Mononuclear cell (primary cell): Measurements from ENCODE around the gene NCMAP. TPM values are rescaled to one million over a fixed set of nuclear protein-coding genes. Genes with fewer than 3 reads are reported as not detected.

Experiments
- H3K27me3 ChIP-seq: 2 replicates; pipeline ENCODE4 v1.6.0; 2011; ENCODE audit warnings: low read length, control low read depth; ENCODE audit not compliant: insufficient read depth
- H3K4me1 ChIP-seq: 2 replicates; pipeline ENCODE4 v1.5.1; 2011; ENCODE audit warnings: mild to moderate bottlenecking, low read length, control low read depth; ENCODE audit not compliant: insufficient read depth
- H3K4me3 ChIP-seq: 2 replicates; pipeline ENCODE4 v1.5.1; 2011; ENCODE audit warnings: mild to moderate bottlenecking, low read length, moderate library complexity
- H3K9me3 ChIP-seq: 2 replicates; pipeline ENCODE4 v1.5.1; 2011; ENCODE audit warnings: low read depth, mild to moderate bottlenecking, control low read depth, low read length
- total RNA-seq: library from RNA; depleted of rRNA; stranded (reverse); fragments of >200 nt; gene quantifications from one replicate; pipeline ENCODE4 v1.2.3, GENCODE V29; 2012

The NCMAP gene
- total RNA-seq, 1 donor: 0.10 TPM

- H3K9me3 ChIP-seq: no peaks in the 10 kb centered on the region
- H3K27me3 ChIP-seq: peaks cover 17% of the 10 kb centered on the region
- H3K4me3 ChIP-seq: no peak overlapping the region
- H3K4me1 ChIP-seq: peaks cover 6% of the 10 kb centered on the region
These were observed 1.2 kb upstream of the NCMAP start for GRCh38 chr1:24554714-24555113.

GRCh38 chr1:24556414-24556795 lies 518 bp downstream of the NCMAP start:
- Histone ChIP-seq H3K4me1 (peaks cover 6% of the 10 kb centered on the region), H3K4me3 (no peak overlapping the region), H3K27me3 (peaks cover 17% of the 10 kb centered on the region), H3K9me3 (no peaks in the 10 kb centered on the region)

- Histone ChIP-seq H3K4me3 (no peak overlapping the region), H3K27me3 (peaks cover 17% of the 10 kb centered on the region), H3K9me3 (no peaks in the 10 kb centered on the region), H3K4me1 (peaks cover 6% of the 10 kb centered on the region)
These were observed 1.3 kb downstream of the NCMAP start for GRCh38 chr1:24557220-24557619.

- H3K4me3 ChIP-seq: no peak overlapping the region
- H3K9me3 ChIP-seq: no peaks in the 10 kb centered on the region
- peaks cover 6% of the 10 kb centered on the region for H3K4me1 ChIP-seq
- peaks cover 17% of the 10 kb centered on the region for H3K27me3 ChIP-seq
These were observed 1.8 kb downstream of the NCMAP start for GRCh38 chr1:24557711-24558131.

GRCh38 chr1:24558455-24558854 lies 2.6 kb downstream of the NCMAP start:
- peaks cover 17% of the 10 kb centered on the region for H3K27me3 ChIP-seq
- peaks cover 6% of the 10 kb centered on the region for H3K4me1 ChIP-seq
- no peaks in the 10 kb centered on the region for H3K9me3 ChIP-seq
- H3K4me3 ChIP-seq: no peak overlapping the region

GRCh38 chr1:24558902-24559791 lies 3.3 kb downstream of the NCMAP start:
- no peak overlapping the region for H3K4me3 ChIP-seq
- H3K9me3 ChIP-seq: no peaks in the 10 kb centered on the region
- H3K4me1 ChIP-seq: peaks cover 6% of the 10 kb centered on the region
- peaks cover 17% of the 10 kb centered on the region for H3K27me3 ChIP-seq

- H3K9me3 ChIP-seq: no peaks in the 10 kb centered on the region
- peaks cover 6% of the 10 kb centered on the region for H3K4me1 ChIP-seq
These were observed 4.5 kb downstream of the NCMAP start for GRCh38 chr1:24560361-24560760.

GRCh38 chr1:24562625-24563024 lies 6.7 kb downstream of the NCMAP start:
- H3K4me3 ChIP-seq: no peak overlapping the region
- no peaks in the 10 kb centered on the region for H3K9me3 ChIP-seq
- H3K27me3 ChIP-seq: no peaks in the 10 kb centered on the region
- H3K4me1 ChIP-seq: no peaks in the 10 kb centered on the region

More at GRCh38 chr1:24560361-24560760, 4.5 kb downstream of the NCMAP start:
- Histone ChIP-seq H3K27me3 (peaks cover 9% of the 10 kb centered on the region), H3K4me3 (no peak overlapping the region)

GRCh38 chr1:24564695-24565094 lies 8.8 kb downstream of the NCMAP start:
- no peaks in the 10 kb centered on the region for H3K27me3 ChIP-seq
- H3K4me1 ChIP-seq: no peaks in the 10 kb centered on the region
- H3K9me3 ChIP-seq: no peaks in the 10 kb centered on the region
- no peak overlapping the region for H3K4me3 ChIP-seq

- Histone ChIP-seq H3K9me3 (no peaks in the 10 kb centered on the region), H3K4me3 (no peak overlapping the region), H3K27me3 (no peaks in the 10 kb centered on the region), H3K4me1 (no peaks in the 10 kb centered on the region)
These were observed 10.5 kb downstream of the NCMAP start for GRCh38 chr1:24566236-24566867.

GRCh38 chr1:24567792-24568388 lies 12.0 kb downstream of the NCMAP start:
- Histone ChIP-seq H3K9me3 (no peaks in the 10 kb centered on the region), H3K4me3 (no peak overlapping the region), H3K27me3 (no peaks in the 10 kb centered on the region), H3K4me1 (peaks cover 5% of the 10 kb centered on the region)

- no peaks in the 10 kb centered on the region for H3K27me3 ChIP-seq
- H3K4me1 ChIP-seq: peaks cover 5% of the 10 kb centered on the region
- no peaks in the 10 kb centered on the region for H3K9me3 ChIP-seq
- no peak overlapping the region for H3K4me3 ChIP-seq
These were observed 12.6 kb downstream of the NCMAP start for GRCh38 chr1:24568475-24568874.

GRCh38 chr1:24570265-24571125 lies 14.6 kb downstream of the NCMAP start:
- peaks cover 5% of the 10 kb centered on the region for H3K4me1 ChIP-seq
- H3K9me3 ChIP-seq: no peaks in the 10 kb centered on the region
- no peaks in the 10 kb centered on the region for H3K27me3 ChIP-seq
- no peak overlapping the region for H3K4me3 ChIP-seq

- Histone ChIP-seq H3K9me3 (no peaks in the 10 kb centered on the region), H3K4me1 (peaks cover 5% of the 10 kb centered on the region), H3K27me3 (no peaks in the 10 kb centered on the region), H3K4me3 (no peak overlapping the region)
These were observed 16.4 kb downstream of the NCMAP start for GRCh38 chr1:24572301-24572700.
